ENCODE results near the gene TMEM141. TPM values are rescaled to one million over a fixed set of nuclear protein-coding genes. Genes with fewer than 3 reads are reported as not detected.
A peak's percentile ranks its signal among the peaks of the same experiment; 100 is the strongest.
"Not testable (repeated sequence)": the region's sequence is repeated elsewhere in the genome, so short reads cannot be mapped to it uniquely, and the experiment has no call there.

The TMEM141 gene
- total and polyA plus RNA-seq, 10 of the 15 experiments (the other 5 are each of a cell fraction or from before 2014, with no cell fraction given), result 7.8 to 48.6 (median 34.4) TPM

GRCh38 chr9:136760424-136760823 lies 30.7 kb upstream of the TMEM141 start:
- no peak overlapping the region for H2AFZ ChIP-seq (ENCODE audit: control insufficient read depth, low read depth, low read length)
- H3K9ac ChIP-seq (ENCODE audit: control insufficient read depth, insufficient read depth, low read length), result no peak overlapping the region
- intact Hi-C loops (cut with micrococcal nuclease; ENCODE audit: unreplicated experiment) (no loop called here), in situ Hi-C loops (cut with MboI) (no loop called here)
- TF ChIP-seq RB1 (IDR thresholded peaks at IDR 0.05; ENCODE audit: borderline replicate concordance), result no peak
- H4K20me1 ChIP-seq (ENCODE audit: control insufficient read depth, insufficient read depth), result no peaks in the 10 kb centered on the region
- no peak overlapping the region for H3K4me2 ChIP-seq (ENCODE audit: control insufficient read depth, insufficient read depth)
- DNase-seq (ENCODE audit: low read depth, low spot score), result no peak
- 70% methylated on average over 25 of the region's 25 CpGs for WGBS (ENCODE audit: insufficient coverage, insufficient replicate concordance, low lambda C conversion rate, missing lambda C conversion rate)
- H3K79me2 ChIP-seq (ENCODE audit: control insufficient read depth, insufficient read depth, low read length), result no peaks in the 10 kb centered on the region
- peaks cover 8% of the 10 kb centered on the region; the same call in 2 of the 3 replicates for H3K9me3 ChIP-seq (replicated peaks; ENCODE audit: control insufficient read depth, insufficient read depth, low read length)
- peaks cover 4% of the 10 kb centered on the region for H3K4me1 ChIP-seq (ENCODE audit: control insufficient read depth, insufficient read depth, low read length)
- ChIA-PET SMC1A (ENCODE audit: uncharacterized antibody, unreplicated experiment) (no interaction called here), POLR2A (no interaction called here), CTCF (interaction anchor here (1.1 to 2.8 kb wide), 5 partner anchors 18 to 46 kb away, joined by 3 to 16 read pairs (median 3); no protein-coding TSS in a partner anchor), RAD21 (ENCODE audit: unreplicated experiment) (no interaction called here)
- H3K27ac ChIP-seq (ENCODE audit: control insufficient read depth, insufficient read depth), result no peak overlapping the region
- no TSS peak for BruUV-seq (replicated peaks)
- H3K4me3 ChIP-seq, result no peak overlapping the region
- no peak for FAIRE-seq
- H3K36me3 ChIP-seq (ENCODE audit: control insufficient read depth in 2 of 2, insufficient read depth in 2 of 2, low read length in 1 of 2), result no peaks in the 10 kb centered on the region
- H3K27me3 ChIP-seq (replicated peaks in 1 of 2; ENCODE audit: control insufficient read depth in 2 of 2, insufficient read depth in 2 of 2, low read length in 1 of 2), result no peaks in the 10 kb centered on the region
- no peak for ATAC-seq

GRCh38 chr9:136760834-136761544 lies 30.2 kb upstream of the TMEM141 start:
- H3K4me2 ChIP-seq (ENCODE audit: control insufficient read depth, insufficient read depth); BruUV-seq (replicated peaks); in situ Hi-C loops (cut with MboI); H4K20me1 ChIP-seq (ENCODE audit: control insufficient read depth, insufficient read depth); H3K79me2 ChIP-seq (ENCODE audit: control insufficient read depth, insufficient read depth, low read length); H2AFZ ChIP-seq (ENCODE audit: control insufficient read depth, low read depth, low read length); H3K36me3 ChIP-seq (ENCODE audit: control insufficient read depth in 2 of 2, insufficient read depth in 2 of 2, low read length in 1 of 2); DNase-seq (ENCODE audit: low read depth, low spot score); H3K27ac ChIP-seq (ENCODE audit: control insufficient read depth, insufficient read depth); H3K9me3 ChIP-seq (replicated peaks; ENCODE audit: control insufficient read depth, insufficient read depth, low read length); H3K4me1 ChIP-seq (ENCODE audit: control insufficient read depth, insufficient read depth, low read length); H3K4me3 ChIP-seq; RAD21 ChIA-PET (ENCODE audit: unreplicated experiment); intact Hi-C loops (cut with micrococcal nuclease; ENCODE audit: unreplicated experiment); SMC1A ChIA-PET (ENCODE audit: uncharacterized antibody, unreplicated experiment); H3K27me3 ChIP-seq (replicated peaks in 1 of 2; ENCODE audit: control insufficient read depth in 2 of 2, insufficient read depth in 2 of 2, low read length in 1 of 2); H3K9ac ChIP-seq (ENCODE audit: control insufficient read depth, insufficient read depth, low read length): not testable (repeated sequence)
- TF ChIP-seq CTCF (IDR thresholded peaks at IDR 0.05 in 2 of 3, conservative IDR thresholded peaks at IDR 0.05 in 1 of 3; ENCODE audit: control insufficient read depth in 2 of 3, extremely low read depth in 1 of 3, insufficient read depth in 1 of 3, low read depth in 3 of 3, low read length in 3 of 3) (peak; percentile 56 to 78 (median 63)), RAD21 (IDR thresholded peaks at IDR 0.05; ENCODE audit: insufficient read depth, low read depth, low read length) (peak; percentile 36; the same call in 1 of the 2 replicates)
- WGBS (ENCODE audit: insufficient coverage, insufficient replicate concordance, low lambda C conversion rate, missing lambda C conversion rate), result 21% methylated on average over 19 of the region's 22 CpGs
- ChIA-PET POLR2A (interaction anchor here (0.6 to 1.4 kb wide), 2 partner anchors 17 to 357 kb away, joined by 3 to 5 read pairs; no protein-coding TSS in a partner anchor), CTCF (interaction anchor here (0.7 to 2.8 kb wide), 6 partner anchors 17 to 46 kb away, joined by 3 to 16 read pairs (median 3); no protein-coding TSS in a partner anchor)
- FAIRE-seq, result peak; percentile 7
- peak; percentile 60 for ATAC-seq
